Measurements from ENCODE around the gene POPDC3.

The POPDC3 gene

GRCh38 chr6:105210932-105211531, 31.2 kb upstream of the POPDC3 start:
- TF ChIP-seq, protein P1, sequence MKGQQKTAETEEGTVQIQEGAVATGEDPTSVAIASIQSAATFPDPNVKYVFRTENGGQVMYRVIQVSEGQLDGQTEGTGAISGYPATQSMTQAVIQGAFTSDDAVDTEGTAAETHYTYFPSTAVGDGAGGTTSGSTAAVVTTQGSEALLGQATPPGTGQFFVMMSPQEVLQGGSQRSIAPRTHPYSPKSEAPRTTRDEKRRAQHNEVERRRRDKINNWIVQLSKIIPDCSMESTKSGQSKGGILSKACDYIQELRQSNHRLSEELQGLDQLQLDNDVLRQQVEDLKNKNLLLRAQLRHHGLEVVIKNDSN (IDR thresholded peaks at IDR 0.05): no peak

DNA sequence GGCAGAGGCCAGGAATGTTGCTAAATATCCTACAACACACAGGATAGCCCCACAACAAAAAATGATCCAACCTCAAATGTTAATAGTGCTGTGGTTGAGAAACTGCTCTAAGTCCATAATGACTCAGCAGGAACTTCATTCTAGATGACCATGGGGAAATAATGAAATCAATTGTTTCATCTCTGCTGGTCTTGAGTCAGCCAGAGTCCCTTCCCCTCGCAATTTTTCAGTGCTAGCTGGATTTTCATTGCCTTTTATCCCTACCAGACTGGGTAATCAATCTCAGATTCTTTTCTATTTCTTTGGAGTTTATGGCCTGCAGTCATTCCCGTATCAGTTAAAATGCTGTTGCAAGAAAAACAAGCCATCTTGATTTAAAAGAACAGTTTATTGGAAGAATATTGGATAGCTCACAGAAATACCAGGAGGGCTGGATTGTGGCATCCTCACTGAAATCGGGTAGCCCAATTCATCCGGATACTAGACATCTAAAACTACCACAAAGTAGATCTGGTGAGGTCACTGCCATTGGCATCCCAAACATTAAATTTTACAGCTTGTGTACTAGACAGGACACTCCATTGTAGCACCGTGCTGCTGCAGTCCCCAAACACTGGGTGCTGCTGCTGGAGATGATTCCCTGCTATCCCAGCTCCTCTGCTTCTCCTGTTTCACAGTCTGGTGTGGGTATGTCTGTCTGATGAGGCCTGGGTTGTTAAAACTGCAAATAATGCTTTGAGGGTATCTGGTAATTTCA, 30.3 kb upstream of the POPDC3 start:
- no peak for TF ChIP-seq EP300 (IDR thresholded peaks at IDR 0.05; ENCODE audit: borderline replicate concordance)
- TF ChIP-seq FOXM1 (IDR thresholded peaks at IDR 0.05; ENCODE audit: borderline replicate concordance, low read depth): no peak
- no peak for TF ChIP-seq RAD21 (IDR thresholded peaks at IDR 0.05; ENCODE audit: low read depth)
- no peak for TF ChIP-seq CREB1 (IDR thresholded peaks at IDR 0.05; ENCODE audit: low read depth)
- no peak for TF ChIP-seq TCF12 (IDR thresholded peaks at IDR 0.05; ENCODE audit: low read depth)
- TF ChIP-seq TEAD4 (IDR thresholded peaks at IDR 0.05): no peak
- no peak for TF ChIP-seq CEBPB (IDR thresholded peaks at IDR 0.05)
- no peak for TF ChIP-seq EGR1 (IDR thresholded peaks at IDR 0.05)
- no peak for TF ChIP-seq TAF1 (IDR thresholded peaks at IDR 0.05; ENCODE audit: low read depth)
- no peak for TF ChIP-seq YY1 (IDR thresholded peaks at IDR 0.05; ENCODE audit: low read depth)
- TF ChIP-seq, protein P2, sequence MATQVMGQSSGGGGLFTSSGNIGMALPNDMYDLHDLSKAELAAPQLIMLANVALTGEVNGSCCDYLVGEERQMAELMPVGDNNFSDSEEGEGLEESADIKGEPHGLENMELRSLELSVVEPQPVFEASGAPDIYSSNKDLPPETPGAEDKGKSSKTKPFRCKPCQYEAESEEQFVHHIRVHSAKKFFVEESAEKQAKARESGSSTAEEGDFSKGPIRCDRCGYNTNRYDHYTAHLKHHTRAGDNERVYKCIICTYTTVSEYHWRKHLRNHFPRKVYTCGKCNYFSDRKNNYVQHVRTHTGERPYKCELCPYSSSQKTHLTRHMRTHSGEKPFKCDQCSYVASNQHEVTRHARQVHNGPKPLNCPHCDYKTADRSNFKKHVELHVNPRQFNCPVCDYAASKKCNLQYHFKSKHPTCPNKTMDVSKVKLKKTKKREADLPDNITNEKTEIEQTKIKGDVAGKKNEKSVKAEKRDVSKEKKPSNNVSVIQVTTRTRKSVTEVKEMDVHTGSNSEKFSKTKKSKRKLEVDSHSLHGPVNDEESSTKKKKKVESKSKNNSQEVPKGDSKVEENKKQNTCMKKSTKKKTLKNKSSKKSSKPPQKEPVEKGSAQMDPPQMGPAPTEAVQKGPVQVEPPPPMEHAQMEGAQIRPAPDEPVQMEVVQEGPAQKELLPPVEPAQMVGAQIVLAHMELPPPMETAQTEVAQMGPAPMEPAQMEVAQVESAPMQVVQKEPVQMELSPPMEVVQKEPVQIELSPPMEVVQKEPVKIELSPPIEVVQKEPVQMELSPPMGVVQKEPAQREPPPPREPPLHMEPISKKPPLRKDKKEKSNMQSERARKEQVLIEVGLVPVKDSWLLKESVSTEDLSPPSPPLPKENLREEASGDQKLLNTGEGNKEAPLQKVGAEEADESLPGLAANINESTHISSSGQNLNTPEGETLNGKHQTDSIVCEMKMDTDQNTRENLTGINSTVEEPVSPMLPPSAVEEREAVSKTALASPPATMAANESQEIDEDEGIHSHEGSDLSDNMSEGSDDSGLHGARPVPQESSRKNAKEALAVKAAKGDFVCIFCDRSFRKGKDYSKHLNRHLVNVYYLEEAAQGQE (IDR thresholded peaks at IDR 0.05; ENCODE audit: low read depth): no peak
- TF ChIP-seq NFIC (IDR thresholded peaks at IDR 0.05): no peak
- TF ChIP-seq, protein P3, sequence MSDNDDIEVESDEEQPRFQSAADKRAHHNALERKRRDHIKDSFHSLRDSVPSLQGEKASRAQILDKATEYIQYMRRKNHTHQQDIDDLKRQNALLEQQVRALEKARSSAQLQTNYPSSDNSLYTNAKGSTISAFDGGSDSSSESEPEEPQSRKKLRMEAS (IDR thresholded peaks at IDR 0.05): no peak
- TF ChIP-seq ZBTB7A (IDR thresholded peaks at IDR 0.05; ENCODE audit: low read depth): no peak
- TF ChIP-seq, protein P1 (IDR thresholded peaks at IDR 0.05): no peak

- TF ChIP-seq NFIC (IDR thresholded peaks at IDR 0.05) (no peak), EP300 (IDR thresholded peaks at IDR 0.05; ENCODE audit: borderline replicate concordance) (no peak), CREB1 (IDR thresholded peaks at IDR 0.05; ENCODE audit: low read depth) (no peak), YY1 (IDR thresholded peaks at IDR 0.05; ENCODE audit: low read depth) (no peak), CEBPB (IDR thresholded peaks at IDR 0.05) (no peak), TEAD4 (IDR thresholded peaks at IDR 0.05) (no peak), RAD21 (IDR thresholded peaks at IDR 0.05; ENCODE audit: low read depth) (no peak), FOXM1 (IDR thresholded peaks at IDR 0.05; ENCODE audit: borderline replicate concordance, low read depth) (no peak), ZBTB7A (IDR thresholded peaks at IDR 0.05; ENCODE audit: low read depth) (no peak), TAF1 (IDR thresholded peaks at IDR 0.05; ENCODE audit: low read depth) (no peak), EGR1 (IDR thresholded peaks at IDR 0.05) (no peak), TCF12 (IDR thresholded peaks at IDR 0.05; ENCODE audit: low read depth) (no peak)
- TF ChIP-seq, protein P3 (IDR thresholded peaks at IDR 0.05): no peak
- TF ChIP-seq, protein P2 (IDR thresholded peaks at IDR 0.05; ENCODE audit: low read depth): no peak
- TF ChIP-seq, protein P1 (IDR thresholded peaks at IDR 0.05): no peak
These were observed 27.9 kb upstream of the POPDC3 start for GRCh38 chr6:105207524-105208269.

DNA sequence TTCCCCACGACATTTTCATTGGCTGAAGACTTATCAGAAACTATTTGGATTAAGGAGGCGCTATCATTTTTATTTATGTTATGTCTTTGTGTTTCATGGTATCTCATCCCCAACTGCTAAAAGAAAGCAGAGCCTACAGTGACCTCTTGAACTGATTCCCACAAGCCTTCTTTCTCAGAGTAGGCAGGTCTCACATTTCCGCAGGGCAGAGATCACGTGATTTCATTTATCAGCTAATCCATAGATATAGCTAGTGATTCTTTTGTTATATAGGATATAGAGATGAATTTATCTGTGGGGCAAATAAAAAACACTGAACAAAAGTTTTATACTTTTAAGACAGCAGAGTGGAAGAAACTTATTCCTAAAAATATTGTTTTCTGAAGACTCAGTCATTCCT, 25.0 kb upstream of the POPDC3 start:
- TF ChIP-seq EGR1 (IDR thresholded peaks at IDR 0.05): no peak
- TF ChIP-seq, protein P3 (IDR thresholded peaks at IDR 0.05): no peak
- TF ChIP-seq, protein P2 (IDR thresholded peaks at IDR 0.05; ENCODE audit: low read depth): no peak
- no peak for TF ChIP-seq RAD21 (IDR thresholded peaks at IDR 0.05; ENCODE audit: low read depth)
- TF ChIP-seq YY1 (IDR thresholded peaks at IDR 0.05; ENCODE audit: low read depth): no peak
- TF ChIP-seq TCF12 (IDR thresholded peaks at IDR 0.05; ENCODE audit: low read depth): no peak
- TF ChIP-seq CEBPB (IDR thresholded peaks at IDR 0.05): no peak
- no peak for TF ChIP-seq NFIC (IDR thresholded peaks at IDR 0.05)
- TF ChIP-seq FOXM1 (IDR thresholded peaks at IDR 0.05; ENCODE audit: borderline replicate concordance, low read depth): no peak
- TF ChIP-seq EP300 (IDR thresholded peaks at IDR 0.05; ENCODE audit: borderline replicate concordance): no peak
- TF ChIP-seq, protein P1 (IDR thresholded peaks at IDR 0.05): no peak
- no peak for TF ChIP-seq CREB1 (IDR thresholded peaks at IDR 0.05; ENCODE audit: low read depth)
- TF ChIP-seq TEAD4 (IDR thresholded peaks at IDR 0.05): no peak
- no peak for TF ChIP-seq ZBTB7A (IDR thresholded peaks at IDR 0.05; ENCODE audit: low read depth)
- TF ChIP-seq TAF1 (IDR thresholded peaks at IDR 0.05; ENCODE audit: low read depth): no peak
